IMR-90 (cell line): ENCODE measurements around the gene TMEM231. TPM values are rescaled to one million over a fixed set of nuclear protein-coding genes. Genes with fewer than 3 reads are reported as not detected.

ENCODE experiments used
- ATAC-seq: fragments of 200-7000 bp; cut with Tn5 transposase; 2 replicates; pipeline ENCODE4 v1.9.1; 2020; ENCODE audit warnings: low read depth, mild to moderate bottlenecking, moderate library complexity
- BruUV-seq: library from RNA; stranded (reverse); fragments of 400-500 nt; replicated peaks from 2 replicates; lab custom pipeline; 2021; lab: Mats Ljungman, UMichigan
- CTCF ChIA-PET: fragments of 300-600 bp; formaldehyde crosslinking; extraction: SDS; loops from one replicate; lab custom pipeline; 2021; ENCODE audit warnings: antibody characterized with exemption; lab: Yijun Ruan, JAX
- POLR2A ChIA-PET: fragments of 300-600 bp; sonication (Branson Sonifier 250); formaldehyde crosslinking; loops from one replicate; lab custom pipeline; 2022; ENCODE audit warnings: antibody characterized with exemption; ENCODE audit not compliant: unreplicated experiment; lab: Charles Lee
- DNase-seq: peaks from one replicate; pipeline ENCODE4 v3.0.0; 2013
- H2AFZ ChIP-seq: replicated peaks from 2 replicates; pipeline ENCODE3; 2013; ENCODE audit warnings: low read length, mild to moderate bottlenecking; ENCODE audit not compliant: poor library complexity
- H2AK5ac ChIP-seq: 2 replicates; pipeline ENCODE4 v1.6.1; 2013; ENCODE audit warnings: low read depth, low read length, inconsistent platforms
- H2AK9ac ChIP-seq: replicated peaks from 2 replicates; pipeline ENCODE3; 2013; ENCODE audit warnings: mild to moderate bottlenecking, low read depth, low read length, moderate library complexity; ENCODE audit not compliant: poor library complexity
- H2BK120ac ChIP-seq: 2 replicates; pipeline ENCODE4 v1.6.1; 2013; ENCODE audit warnings: low read depth, low read length, inconsistent platforms
- H2BK15ac ChIP-seq: 3 replicates; pipeline ENCODE4 v1.6.1; 2013; ENCODE audit warnings: low read depth, low read length, inconsistent platforms
- H2BK20ac ChIP-seq: 2 replicates; pipeline ENCODE4 v1.6.1; 2013; ENCODE audit warnings: low read depth, mild to moderate bottlenecking, inconsistent platforms, low read length, moderate library complexity
- H2BK5ac ChIP-seq: 2 replicates; pipeline ENCODE4 v1.6.1; 2013; ENCODE audit warnings: mild to moderate bottlenecking, low read depth, low read length, inconsistent platforms; ENCODE audit not compliant: poor library complexity, severe bottlenecking
- H3K14ac ChIP-seq: replicated peaks from 2 replicates; pipeline ENCODE4 v1.6.1; 2013; ENCODE audit warnings: low read depth, low read length, inconsistent platforms
- H3K18ac ChIP-seq: 2 replicates; pipeline ENCODE4 v1.6.1; 2013; ENCODE audit warnings: low read depth, low read length, control low read depth
- H3K23ac ChIP-seq: 2 replicates; pipeline ENCODE4 v1.6.1; 2013; ENCODE audit warnings: low read depth, low read length, inconsistent platforms
- H3K27ac ChIP-seq: 2 replicates; pipeline ENCODE4 v1.5.1; 2013; ENCODE audit warnings: mild to moderate bottlenecking, control low read depth, low read length; ENCODE audit not compliant: insufficient read depth
- H3K27me3 ChIP-seq: 2 replicates; pipeline ENCODE4 v1.6.1; 2013; ENCODE audit warnings: low read length; ENCODE audit not compliant: control insufficient read depth, insufficient read depth
- H3K36me3 ChIP-seq: 2 replicates; pipeline ENCODE4 v1.6.1; 2013; ENCODE audit warnings: low read length, mixed read lengths; ENCODE audit not compliant: control insufficient read depth, insufficient read depth
- H3K4ac ChIP-seq: 2 replicates; pipeline ENCODE4 v1.6.1; 2013; ENCODE audit warnings: low read depth, low read length, inconsistent platforms
- H3K4me1 ChIP-seq: 2 replicates; pipeline ENCODE4 v1.6.1; 2013; ENCODE audit warnings: low read length, mixed read lengths; ENCODE audit not compliant: control insufficient read depth, insufficient read depth
- H3K4me2 ChIP-seq: 2 replicates; pipeline ENCODE4 v1.6.1; 2013; ENCODE audit warnings: low read depth, mild to moderate bottlenecking, control low read depth, low read length, moderate library complexity
- H3K4me3 ChIP-seq: 2 replicates; pipeline ENCODE4 v1.5.1; 2013; ENCODE audit warnings: low read depth, mild to moderate bottlenecking, control low read depth, low read length, moderate library complexity; ENCODE audit not compliant: insufficient read depth
- H3K56ac ChIP-seq: 2 replicates; pipeline ENCODE4 v1.6.1; 2013; ENCODE audit warnings: low read length, inconsistent platforms; ENCODE audit not compliant: insufficient read depth; ENCODE audit errors: extremely low read depth
- H3K79me1 ChIP-seq, 2 experiments: 2 replicates each; pipeline ENCODE4 v1.6.1; 2013; ENCODE audit warnings: low read length in 2 of 2, inconsistent platforms in 1 of 2, low read depth in 1 of 2
- H3K9ac ChIP-seq: 2 replicates; pipeline ENCODE4 v1.6.1; 2013; ENCODE audit warnings: low read depth, low read length, control low read depth
- H3K9me1 ChIP-seq: 2 replicates; pipeline ENCODE4 v1.6.1; 2013; ENCODE audit warnings: low read length, inconsistent platforms; ENCODE audit not compliant: insufficient read depth
- H3K9me3 ChIP-seq: 2 replicates; pipeline ENCODE4 v1.6.1; 2013; ENCODE audit warnings: low read length; ENCODE audit not compliant: control insufficient read depth, insufficient read depth
- H4K20me1 ChIP-seq: 2 replicates; pipeline ENCODE4 v1.6.1; 2013; ENCODE audit warnings: low read length, inconsistent platforms; ENCODE audit not compliant: insufficient read depth
- H4K5ac ChIP-seq: 2 replicates; pipeline ENCODE4 v1.6.1; 2013; ENCODE audit warnings: mild to moderate bottlenecking, low read depth, low read length, control low read depth
- H4K8ac ChIP-seq, 2 experiments: 2 replicates each; pipeline ENCODE4 v1.6.1; 2013; ENCODE audit warnings: low read depth in 2 of 2, low read length in 2 of 2, control low read depth in 1 of 2, inconsistent platforms in 1 of 2
- H4K91ac ChIP-seq: 2 replicates; pipeline ENCODE4 v1.6.1; 2013; ENCODE audit warnings: low read depth, low read length, inconsistent platforms; ENCODE audit not compliant: insufficient read depth
- CEBPB ChIP-seq: IDR thresholded peaks from 2 replicates; pipeline ENCODE4 v1.6.1; 2012; ENCODE audit warnings: low read depth, low read length, improper control_type of control experiment
- RAD21 ChIP-seq: IDR thresholded peaks from 2 replicates; pipeline ENCODE4 v1.6.1; 2012; ENCODE audit warnings: low read length, improper control_type of control experiment
- RFX5 ChIP-seq: IDR thresholded peaks from 2 replicates; pipeline ENCODE4 v1.8.0; 2012; ENCODE audit warnings: low read depth, mild to moderate bottlenecking, low read length, moderate library complexity
- USF2 ChIP-seq: fragments of 150-350 bp; IDR thresholded peaks from 2 replicates; pipeline ENCODE4 v1.6.1; 2017; ENCODE audit warnings: mild to moderate bottlenecking, antibody characterized with exemption, low read length, low read depth
- WGBS, 2 experiments: methylation state at CpG; one replicate each; pipeline versions ENCODE4 v1.1.5 to v1.1.7; 2013; ENCODE audit warnings: missing lambda C conversion rate in 2 of 2; ENCODE audit not compliant: insufficient read length in 1 of 2; ENCODE audit errors: extremely low coverage in 2 of 2; 5-methylcytosine and 5-hydroxymethylcytosine counted together
- dilution Hi-C: fragments of 300-500 bp; cut with HindIII; formaldehyde crosslinking; loops from one replicate; pipeline ENCODE4 v1.14.3; 2018; ENCODE audit warnings: low sequenced_read_pairs; ENCODE audit not compliant: unreplicated experiment
- in situ Hi-C: fragments of 300-500 bp; cut with MboI; formaldehyde crosslinking; loops from 3 replicates; pipeline ENCODE4 v1.14.3; 2019; ENCODE audit warnings: low sequenced_read_pairs, inconsistent platforms, mixed read lengths
- intact Hi-C: fragments of 100-400 bp; cut with micrococcal nuclease; formaldehyde crosslinking; loops from 2 replicates; pipeline ENCODE4 v1.10.0; 2022
- polyA plus RNA-seq, 3 experiments: library from polyadenylated mRNA; depleted of rRNA; stranded (reverse); fragments of >200 nt; gene quantifications; 2 replicates each; pipeline ENCODE4 v1.2.3, GENCODE V29; 2012; ENCODE audit warnings: low replicate concordance in 1 of 3
- total RNA-seq: library from RNA; depleted of rRNA; stranded (reverse); fragments of >200 nt; gene quantifications from 2 replicates; pipeline ENCODE4 v1.2.3, GENCODE V29; 2012

The TMEM231 gene
- total and polyA plus RNA-seq, 2 of the 4 experiments (the other 2 are of a cell fraction) = 10.6 to 15.4 TPM

GRCh38 chr16:75495076-75495674 is 60.9 kb downstream of the TMEM231 start, which contains the start of gene CHST6:
CHST6 (minus strand) TSS chr16:75495441; CDS start chr16:75479828, 15,613 bp downstream.
- no peak for DNase-seq
- no peak within 1 kb of the TSS for H3K56ac ChIP-seq
- no peaks in the 10 kb centered on the region for H3K9me3 ChIP-seq
- BruUV-seq = no TSS peak
- dilution Hi-C loops = no loop called here
- no peak within 1 kb of the TSS for H3K9ac ChIP-seq
- no peaks in the 10 kb centered on the region for H4K20me1 ChIP-seq
- H3K4me2 ChIP-seq = peak within 1 kb of the TSS; percentile 57; the same call in 1 of the 2 replicates
- in situ Hi-C loops = no loop called here
- no peak within 1 kb of the TSS for H4K8ac ChIP-seq
- H4K5ac ChIP-seq = no peak within 1 kb of the TSS
- no peak within 1 kb of the TSS for H2AK9ac ChIP-seq
- no peak within 1 kb of the TSS for H3K23ac ChIP-seq
- peaks cover 19% of the 10 kb centered on the region for H3K27me3 ChIP-seq
- no peak within 1 kb of the TSS for H3K14ac ChIP-seq
- no peak within 1 kb of the TSS for H3K18ac ChIP-seq
- H2AK5ac ChIP-seq = no peak within 1 kb of the TSS
- peaks cover 1% of the 10 kb centered on the region; the same call in 1 of the 2 replicates for H3K4me1 ChIP-seq
- intact Hi-C loops = no loop called here
- TF ChIP-seq RAD21 = no peak
- no peak for TF ChIP-seq CEBPB
- no peak for TF ChIP-seq USF2
- TF ChIP-seq RFX5 = no peak
- no peak within 1 kb of the TSS for H3K27ac ChIP-seq
- H3K36me3 ChIP-seq = no peaks in the 10 kb centered on the region
- ATAC-seq = peak; percentile 78
- no peaks in the 10 kb centered on the region for H3K79me1 ChIP-seq
- H2BK5ac ChIP-seq = no peak within 1 kb of the TSS
- peak within 1 kb of the TSS; percentile 88 for H2AFZ ChIP-seq
- H4K91ac ChIP-seq = no peak within 1 kb of the TSS
- H2BK120ac ChIP-seq = no peak within 1 kb of the TSS
- H3K4me3 ChIP-seq = no peak within 1 kb of the TSS; the same call in 1 of the 2 replicates
- H3K4ac ChIP-seq = no peak within 1 kb of the TSS
- ChIA-PET CTCF (no interaction called here), POLR2A (no interaction called here)
- WGBS, 2 experiments = 2% methylated on average over 22 of the region's 43 CpGs; no CpG with 5 or more reads in 1 of the 2 experiments
- no peak within 1 kb of the TSS for H2BK20ac ChIP-seq
- no peaks in the 10 kb centered on the region for H3K9me1 ChIP-seq
- H2BK15ac ChIP-seq = no peak within 1 kb of the TSS
